ENCODE measurements around the gene RFX1.
"Not testable (repeated sequence)": the region's sequence is repeated elsewhere in the genome, so short reads cannot be mapped to it uniquely, and the experiment has no call there.

DNA sequence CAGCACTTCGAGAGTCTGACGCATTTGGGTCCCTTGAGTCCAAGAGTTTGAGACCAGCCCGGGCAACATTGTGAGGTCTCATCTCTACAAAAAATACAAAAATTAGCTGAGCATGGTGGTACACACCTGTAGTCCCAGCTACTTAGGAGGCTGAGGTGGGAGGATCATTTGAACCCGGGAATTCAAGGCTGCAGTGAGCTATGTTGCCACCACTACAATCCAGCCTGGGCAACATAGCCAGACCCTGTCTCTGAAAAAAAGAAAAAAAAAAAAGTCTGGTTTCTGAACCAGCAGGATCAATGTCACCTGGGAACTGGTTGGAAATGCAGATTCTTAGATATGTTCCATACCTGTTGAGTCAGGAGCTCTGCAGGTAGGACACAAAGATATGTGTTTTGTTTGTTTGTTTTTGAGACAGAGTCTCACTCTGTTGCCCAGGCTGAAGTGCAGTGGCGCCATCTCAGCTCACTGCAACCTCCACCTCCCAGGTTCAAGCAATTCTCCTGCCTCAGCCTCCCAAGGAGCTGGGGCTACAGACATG, 20.6 kb upstream of the RFX1 start:
- TF ChIP-seq, protein P1, sequence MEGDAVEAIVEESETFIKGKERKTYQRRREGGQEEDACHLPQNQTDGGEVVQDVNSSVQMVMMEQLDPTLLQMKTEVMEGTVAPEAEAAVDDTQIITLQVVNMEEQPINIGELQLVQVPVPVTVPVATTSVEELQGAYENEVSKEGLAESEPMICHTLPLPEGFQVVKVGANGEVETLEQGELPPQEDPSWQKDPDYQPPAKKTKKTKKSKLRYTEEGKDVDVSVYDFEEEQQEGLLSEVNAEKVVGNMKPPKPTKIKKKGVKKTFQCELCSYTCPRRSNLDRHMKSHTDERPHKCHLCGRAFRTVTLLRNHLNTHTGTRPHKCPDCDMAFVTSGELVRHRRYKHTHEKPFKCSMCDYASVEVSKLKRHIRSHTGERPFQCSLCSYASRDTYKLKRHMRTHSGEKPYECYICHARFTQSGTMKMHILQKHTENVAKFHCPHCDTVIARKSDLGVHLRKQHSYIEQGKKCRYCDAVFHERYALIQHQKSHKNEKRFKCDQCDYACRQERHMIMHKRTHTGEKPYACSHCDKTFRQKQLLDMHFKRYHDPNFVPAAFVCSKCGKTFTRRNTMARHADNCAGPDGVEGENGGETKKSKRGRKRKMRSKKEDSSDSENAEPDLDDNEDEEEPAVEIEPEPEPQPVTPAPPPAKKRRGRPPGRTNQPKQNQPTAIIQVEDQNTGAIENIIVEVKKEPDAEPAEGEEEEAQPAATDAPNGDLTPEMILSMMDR (IDR thresholded peaks at IDR 0.05), result not testable (repeated sequence)
- not testable (repeated sequence) for TF ChIP-seq POLR2A (IDR thresholded peaks at IDR 0.05)
